ENCODE results near the gene RIMBP3B. TPM values are rescaled to one million over a fixed set of nuclear protein-coding genes. Genes with fewer than 3 reads are reported as not detected.
"Not testable (repeated sequence)": the region's sequence is repeated elsewhere in the genome, so short reads cannot be mapped to it uniquely, and the experiment has no call there.

The RIMBP3B gene, protein sequence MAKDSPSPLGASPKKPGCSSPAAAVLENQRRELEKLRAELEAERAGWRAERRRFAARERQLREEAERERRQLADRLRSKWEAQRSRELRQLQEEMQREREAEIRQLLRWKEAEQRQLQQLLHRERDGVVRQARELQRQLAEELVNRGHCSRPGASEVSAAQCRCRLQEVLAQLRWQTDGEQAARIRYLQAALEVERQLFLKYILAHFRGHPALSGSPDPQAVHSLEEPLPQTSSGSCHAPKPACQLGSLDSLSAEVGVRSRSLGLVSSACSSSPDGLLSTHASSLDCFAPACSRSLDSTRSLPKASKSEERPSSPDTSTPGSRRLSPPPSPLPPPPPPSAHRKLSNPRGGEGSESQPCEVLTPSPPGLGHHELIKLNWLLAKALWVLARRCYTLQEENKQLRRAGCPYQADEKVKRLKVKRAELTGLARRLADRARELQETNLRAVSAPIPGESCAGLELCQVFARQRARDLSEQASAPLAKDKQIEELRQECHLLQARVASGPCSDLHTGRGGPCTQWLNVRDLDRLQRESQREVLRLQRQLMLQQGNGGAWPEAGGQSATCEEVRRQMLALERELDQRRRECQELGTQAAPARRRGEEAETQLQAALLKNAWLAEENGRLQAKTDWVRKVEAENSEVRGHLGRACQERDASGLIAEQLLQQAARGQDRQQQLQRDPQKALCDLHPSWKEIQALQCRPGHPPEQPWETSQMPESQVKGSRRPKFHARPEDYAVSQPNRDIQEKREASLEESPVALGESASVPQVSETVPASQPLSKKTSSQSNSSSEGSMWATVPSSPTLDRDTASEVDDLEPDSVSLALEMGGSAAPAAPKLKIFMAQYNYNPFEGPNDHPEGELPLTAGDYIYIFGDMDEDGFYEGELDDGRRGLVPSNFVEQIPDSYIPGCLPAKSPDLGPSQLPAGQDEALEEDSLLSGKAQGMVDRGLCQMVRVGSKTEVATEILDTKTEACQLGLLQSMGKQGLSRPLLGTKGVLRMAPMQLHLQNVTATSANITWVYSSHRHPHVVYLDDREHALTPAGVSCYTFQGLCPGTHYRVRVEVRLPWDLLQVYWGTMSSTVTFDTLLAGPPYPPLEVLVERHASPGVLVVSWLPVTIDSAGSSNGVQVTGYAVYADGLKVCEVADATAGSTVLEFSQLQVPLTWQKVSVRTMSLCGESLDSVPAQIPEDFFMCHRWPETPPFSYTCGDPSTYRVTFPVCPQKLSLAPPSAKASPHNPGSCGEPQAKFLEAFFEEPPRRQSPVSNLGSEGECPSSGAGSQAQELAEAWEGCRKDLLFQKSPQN (N-terminal part only)
- polyA plus RNA-seq (2013, experiment 1 of 2) = 0.10 TPM
- 0.25 TPM for polyA plus RNA-seq (2013, experiment 2 of 2)

DNA sequence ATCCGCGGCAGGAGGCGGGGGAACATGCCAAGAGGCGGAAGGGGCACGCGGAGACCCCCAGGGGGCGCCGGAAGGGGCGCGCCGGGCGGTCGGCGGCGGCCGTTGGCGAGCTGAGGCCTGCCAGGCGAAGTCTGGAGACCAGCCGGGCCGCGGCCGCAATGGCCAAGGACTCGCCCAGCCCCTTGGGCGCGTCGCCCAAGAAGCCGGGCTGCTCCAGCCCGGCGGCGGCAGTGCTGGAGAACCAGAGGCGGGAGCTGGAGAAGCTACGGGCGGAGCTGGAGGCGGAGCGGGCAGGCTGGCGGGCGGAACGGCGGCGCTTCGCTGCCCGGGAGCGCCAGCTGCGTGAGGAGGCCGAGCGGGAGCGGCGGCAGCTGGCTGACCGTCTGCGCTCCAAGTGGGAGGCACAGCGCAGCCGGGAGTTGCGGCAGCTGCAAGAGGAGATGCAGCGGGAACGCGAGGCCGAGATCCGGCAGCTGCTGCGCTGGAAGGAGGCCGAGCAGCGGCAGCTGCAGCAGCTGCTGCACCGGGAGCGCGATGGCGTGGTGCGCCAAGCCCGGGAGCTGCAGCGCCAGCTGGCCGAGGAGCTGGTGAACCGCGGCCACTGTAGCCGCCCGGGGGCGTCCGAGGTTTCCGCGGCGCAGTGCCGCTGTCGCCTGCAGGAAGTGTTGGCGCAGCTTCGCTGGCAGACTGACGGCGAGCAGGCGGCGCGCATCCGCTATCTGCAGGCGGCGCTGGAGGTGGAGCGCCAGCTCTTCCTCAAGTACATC lies at the start of gene RIMBP3B:
Gene RIMBP3B (plus strand): TSS at position 51 of the 767 bp plus-strand sequence. CDS start 108 bp downstream, at position 159.
- H3K9me3 ChIP-seq (ENCODE audit: insufficient read depth, low read depth, low read length) = not testable (repeated sequence)

DNA sequence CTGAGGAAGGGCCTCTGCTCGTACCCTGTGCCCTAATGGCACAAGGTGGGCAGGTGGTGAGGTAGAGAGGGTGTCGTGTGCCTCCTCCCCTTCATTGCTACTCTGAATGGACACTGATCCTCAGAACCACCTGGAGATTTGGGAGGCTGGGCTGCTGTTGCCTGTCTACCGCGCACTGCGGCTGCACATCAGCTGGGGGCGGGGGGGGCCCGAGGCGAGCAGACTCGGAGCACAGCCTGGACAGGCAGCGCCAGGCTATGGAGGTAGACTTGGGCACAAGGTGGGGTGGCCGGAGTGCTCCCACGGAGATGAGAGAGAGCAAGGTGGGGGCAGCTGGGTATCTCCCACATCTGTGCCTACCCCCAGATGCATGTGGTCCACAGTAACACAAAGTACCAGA lies 26.0 kb upstream of the RIMBP3B start:
- H3K9me3 ChIP-seq (ENCODE audit: insufficient read depth, low read depth, low read length); H3K36me3 ChIP-seq (ENCODE audit: insufficient read depth, low read length); H3K27me3 ChIP-seq (ENCODE audit: insufficient read depth, low read length); H3K4me3 ChIP-seq (ENCODE audit: low read length); H3K4me1 ChIP-seq (ENCODE audit: insufficient read depth, low read length); H3K27ac ChIP-seq (ENCODE audit: low read depth, low read length); H3K9ac ChIP-seq (ENCODE audit: low read depth, low read length): not testable (repeated sequence)
- WGBS = 92% methylated on average over 8 of the region's 12 CpGs

More for the DNA sequence above, at the start of gene RIMBP3B:
- H3K36me3 ChIP-seq (ENCODE audit: insufficient read depth, low read length); H3K27me3 ChIP-seq (ENCODE audit: insufficient read depth, low read length); H3K9ac ChIP-seq (ENCODE audit: low read depth, low read length); H3K27ac ChIP-seq (ENCODE audit: low read depth, low read length); H3K4me3 ChIP-seq (ENCODE audit: low read length); H3K4me1 ChIP-seq (ENCODE audit: insufficient read depth, low read length): not testable (repeated sequence)
- WGBS = no CpG with 5 or more reads among the region's 91 CpGs

DNA sequence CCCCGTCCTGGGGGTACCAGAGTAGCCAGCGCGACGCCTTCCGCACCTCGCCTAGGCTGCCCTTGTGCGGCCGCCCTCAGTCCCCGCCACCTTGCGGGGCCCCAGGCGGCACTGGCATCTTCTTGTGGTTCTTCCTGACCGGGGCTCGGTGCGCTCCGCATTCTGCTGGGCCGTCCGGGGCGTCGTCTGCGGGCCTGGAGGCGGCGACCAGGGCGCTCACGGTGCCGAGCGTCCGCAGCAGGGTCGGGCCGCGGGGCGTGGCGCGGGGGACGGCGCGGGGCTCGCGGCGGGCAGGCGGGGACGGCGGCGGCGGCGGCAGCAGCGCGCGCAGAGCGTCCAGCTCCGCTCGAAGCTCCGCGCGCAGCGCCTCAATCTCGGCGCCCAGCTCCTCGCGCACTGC lies 23.0 kb upstream of the RIMBP3B start:
- H3K27me3 ChIP-seq (ENCODE audit: insufficient read depth, low read length); H3K9ac ChIP-seq (ENCODE audit: low read depth, low read length); H3K4me3 ChIP-seq (ENCODE audit: low read length); H3K27ac ChIP-seq (ENCODE audit: low read depth, low read length); H3K9me3 ChIP-seq (ENCODE audit: insufficient read depth, low read depth, low read length); H3K36me3 ChIP-seq (ENCODE audit: insufficient read depth, low read length); H3K4me1 ChIP-seq (ENCODE audit: insufficient read depth, low read length): not testable (repeated sequence)
- 3% methylated on average over 16 of the region's 59 CpGs for WGBS

DNA sequence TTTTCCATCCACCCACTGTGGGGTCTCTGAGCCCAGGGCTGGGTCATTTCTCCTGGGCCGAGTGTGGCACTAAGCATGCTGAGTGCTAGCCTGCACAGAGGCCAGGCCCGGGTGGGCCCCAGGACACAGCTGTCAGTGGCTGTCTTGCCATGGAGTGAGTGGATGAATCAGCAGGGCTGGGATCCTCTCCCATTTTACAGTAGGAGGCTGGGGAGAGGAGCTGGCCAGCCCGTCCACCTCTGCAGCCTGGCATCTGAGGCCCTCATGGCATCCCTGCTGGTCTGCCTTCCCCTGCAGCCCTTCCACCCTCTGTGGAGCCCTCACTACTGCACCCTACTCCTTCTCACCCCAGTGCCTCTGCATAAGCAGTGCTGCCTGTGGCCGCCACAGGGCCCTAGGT lies 21.1 kb upstream of the RIMBP3B start:
- H3K9ac ChIP-seq (ENCODE audit: low read depth, low read length); H3K9me3 ChIP-seq (ENCODE audit: insufficient read depth, low read depth, low read length); H3K27me3 ChIP-seq (ENCODE audit: insufficient read depth, low read length); H3K4me1 ChIP-seq (ENCODE audit: insufficient read depth, low read length); H3K36me3 ChIP-seq (ENCODE audit: insufficient read depth, low read length); H3K4me3 ChIP-seq (ENCODE audit: low read length); H3K27ac ChIP-seq (ENCODE audit: low read depth, low read length): not testable (repeated sequence)
- WGBS = no CpG with 5 or more reads among the region's 4 CpGs

DNA sequence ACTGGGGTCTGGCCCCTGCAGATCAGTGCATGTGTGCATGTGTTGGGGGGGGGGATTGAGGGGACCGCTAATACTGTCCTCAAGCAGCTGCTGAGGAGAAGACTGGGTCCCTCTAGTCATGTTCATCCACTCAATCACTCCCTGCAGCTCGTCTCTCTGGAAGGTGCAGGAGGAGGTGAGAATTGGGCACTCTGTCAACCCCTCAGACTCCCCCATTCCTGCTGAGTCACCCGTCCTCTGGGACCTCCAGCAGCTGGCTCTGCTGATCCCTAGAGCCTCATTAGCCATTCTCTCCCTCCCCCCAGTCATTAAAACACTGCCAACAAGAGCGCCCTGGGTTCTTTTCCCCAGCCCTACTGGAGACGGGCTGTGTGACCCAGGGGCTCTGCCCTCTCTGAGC lies 20.5 kb upstream of the RIMBP3B start:
- H3K4me3 ChIP-seq (ENCODE audit: low read length); H3K36me3 ChIP-seq (ENCODE audit: insufficient read depth, low read length); H3K9ac ChIP-seq (ENCODE audit: low read depth, low read length); H3K27me3 ChIP-seq (ENCODE audit: insufficient read depth, low read length); H3K4me1 ChIP-seq (ENCODE audit: insufficient read depth, low read length); H3K27ac ChIP-seq (ENCODE audit: low read depth, low read length); H3K9me3 ChIP-seq (ENCODE audit: insufficient read depth, low read depth, low read length): not testable (repeated sequence)
- no CpG with 5 or more reads among the region's 5 CpGs for WGBS

DNA sequence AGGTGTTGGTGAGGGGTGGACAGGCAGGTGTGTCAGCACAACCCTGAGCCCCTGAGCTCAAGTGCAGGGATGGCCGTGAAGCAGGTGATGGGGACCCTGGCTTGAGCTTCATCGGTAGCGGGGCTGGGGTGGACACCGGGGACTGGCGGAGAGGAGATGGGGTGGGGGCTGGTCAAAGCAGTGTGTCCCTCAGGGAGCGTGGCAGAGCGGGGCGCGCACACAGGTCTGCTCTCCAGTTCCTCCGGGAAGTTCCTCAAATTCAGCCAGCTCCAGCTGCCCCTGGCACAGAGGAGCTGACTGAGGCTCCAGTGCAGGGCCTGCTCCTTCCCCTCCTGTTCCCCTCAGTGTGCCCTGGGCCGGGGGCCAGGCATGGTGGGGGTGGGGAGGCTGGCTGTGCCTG lies 19.7 kb upstream of the RIMBP3B start:
- H3K9me3 ChIP-seq (ENCODE audit: insufficient read depth, low read depth, low read length); H3K27me3 ChIP-seq (ENCODE audit: insufficient read depth, low read length); H3K9ac ChIP-seq (ENCODE audit: low read depth, low read length); H3K4me3 ChIP-seq (ENCODE audit: low read length); H3K4me1 ChIP-seq (ENCODE audit: insufficient read depth, low read length); H3K27ac ChIP-seq (ENCODE audit: low read depth, low read length); H3K36me3 ChIP-seq (ENCODE audit: insufficient read depth, low read length): not testable (repeated sequence)
- 84% methylated on average over 6 of the region's 11 CpGs for WGBS

DNA sequence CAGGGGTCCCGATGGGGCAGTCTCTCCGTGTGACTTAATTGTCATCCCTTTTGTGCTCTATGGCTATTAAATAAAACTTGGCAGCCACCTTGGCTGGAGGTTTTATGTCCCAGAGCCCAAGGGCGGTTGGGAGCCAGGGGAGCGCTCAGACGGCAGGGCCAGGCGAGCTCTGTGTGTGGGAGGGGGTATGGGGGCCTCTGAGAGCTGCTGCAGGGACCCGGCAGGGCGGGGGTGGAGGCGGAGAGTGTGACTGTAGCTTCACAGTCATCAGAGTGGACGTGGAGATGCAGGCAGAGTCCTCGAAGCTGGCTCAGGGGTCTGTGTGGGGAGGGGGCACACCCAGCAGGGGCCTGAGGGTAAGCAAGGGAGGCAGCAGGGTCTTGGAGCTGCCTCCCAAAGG lies 19.2 kb upstream of the RIMBP3B start:
- not testable (repeated sequence) for H3K36me3 ChIP-seq (ENCODE audit: insufficient read depth, low read length); H3K4me1 ChIP-seq (ENCODE audit: insufficient read depth, low read length); H3K27ac ChIP-seq (ENCODE audit: low read depth, low read length); H3K4me3 ChIP-seq (ENCODE audit: low read length); H3K9me3 ChIP-seq (ENCODE audit: insufficient read depth, low read depth, low read length); H3K9ac ChIP-seq (ENCODE audit: low read depth, low read length); H3K27me3 ChIP-seq (ENCODE audit: insufficient read depth, low read length)
- WGBS = no CpG with 5 or more reads among the region's 11 CpGs

DNA sequence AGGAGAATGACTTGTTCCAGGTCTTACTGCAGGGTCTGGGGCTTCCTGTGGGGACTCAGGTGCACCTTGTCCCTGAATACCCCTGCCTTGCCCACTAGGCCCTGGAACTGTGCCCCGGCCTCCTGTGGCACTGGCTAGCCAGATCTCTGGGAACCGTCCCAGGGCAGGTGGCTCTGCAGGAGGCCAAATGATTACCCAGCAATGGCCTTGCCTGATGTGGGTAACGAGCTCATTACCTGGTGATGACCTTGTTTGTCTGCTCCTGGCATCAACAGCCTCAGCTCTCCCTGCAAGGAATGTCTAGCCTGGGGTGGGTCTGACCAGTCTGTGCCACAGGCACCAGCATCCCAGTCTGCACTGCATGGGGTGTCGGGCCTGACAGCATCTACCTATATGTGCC lies 18.2 kb upstream of the RIMBP3B start:
- not testable (repeated sequence) for H3K9ac ChIP-seq (ENCODE audit: low read depth, low read length); H3K36me3 ChIP-seq (ENCODE audit: insufficient read depth, low read length); H3K4me3 ChIP-seq (ENCODE audit: low read length); H3K27ac ChIP-seq (ENCODE audit: low read depth, low read length); H3K9me3 ChIP-seq (ENCODE audit: insufficient read depth, low read depth, low read length); H3K27me3 ChIP-seq (ENCODE audit: insufficient read depth, low read length); H3K4me1 ChIP-seq (ENCODE audit: insufficient read depth, low read length)
- no CpG with 5 or more reads among the region's 4 CpGs for WGBS

DNA sequence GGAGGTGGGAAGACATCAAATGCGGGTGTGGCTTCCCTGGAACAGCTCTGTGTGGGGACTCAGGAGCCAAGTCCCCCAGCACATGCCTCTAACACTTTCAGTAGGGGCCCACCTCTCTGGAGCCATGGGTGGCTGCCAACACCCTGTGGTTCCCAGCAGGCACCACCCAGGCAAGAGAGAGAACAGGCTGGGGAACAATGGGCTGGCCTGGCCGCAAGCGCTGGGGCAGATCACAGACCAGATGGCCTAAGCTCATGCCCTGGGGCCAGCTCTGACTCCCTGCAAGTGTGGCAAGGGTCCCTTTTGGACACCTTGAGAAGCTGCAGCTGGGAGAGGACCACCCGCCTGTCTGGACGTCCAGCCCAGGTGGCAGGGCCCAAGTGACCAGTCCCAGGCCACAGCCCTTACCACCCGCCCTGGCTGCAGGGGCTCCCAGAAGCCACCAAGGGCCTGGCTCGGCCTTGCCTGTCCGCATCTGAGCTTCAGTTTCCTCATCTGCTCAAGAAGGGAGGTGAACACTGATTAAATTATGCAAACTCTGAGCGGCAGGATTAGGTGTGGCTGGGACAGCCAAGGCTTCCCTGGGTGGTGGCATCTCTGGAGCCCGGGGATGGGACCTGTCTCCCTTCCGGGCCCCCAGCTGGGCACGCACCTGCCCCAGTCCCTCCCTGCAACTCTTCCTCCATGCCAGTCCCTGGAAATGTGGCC lies 14.8 kb upstream of the RIMBP3B start:
- H3K36me3 ChIP-seq (ENCODE audit: insufficient read depth, low read length); H3K9me3 ChIP-seq (ENCODE audit: insufficient read depth, low read depth, low read length); H3K4me1 ChIP-seq (ENCODE audit: insufficient read depth, low read length); H3K9ac ChIP-seq (ENCODE audit: low read depth, low read length); H3K27me3 ChIP-seq (ENCODE audit: insufficient read depth, low read length); H3K27ac ChIP-seq (ENCODE audit: low read depth, low read length); H3K4me3 ChIP-seq (ENCODE audit: low read length): not testable (repeated sequence)
- WGBS = 93% methylated on average over 3 of the region's 12 CpGs

DNA sequence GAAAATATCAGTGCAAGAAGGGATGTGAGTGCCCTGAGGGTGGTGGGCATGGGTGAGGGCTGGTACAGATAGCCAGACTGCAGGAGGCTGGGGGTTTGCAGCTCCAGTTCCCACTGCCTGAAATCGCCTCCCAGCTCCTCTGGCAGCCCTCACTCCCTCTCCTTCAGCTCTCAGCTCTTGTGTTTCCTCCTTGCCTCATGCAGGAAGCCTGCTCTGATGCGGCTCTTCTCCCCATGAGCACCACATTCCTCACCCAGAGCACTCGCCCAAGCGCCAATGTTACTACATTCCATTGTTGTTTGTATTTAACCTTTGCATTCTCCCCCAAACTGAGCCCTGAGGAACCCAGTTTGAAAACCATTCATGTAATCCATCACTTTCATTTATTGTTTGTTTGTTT lies 7.7 kb upstream of the RIMBP3B start:
- not testable (repeated sequence) for H3K4me1 ChIP-seq (ENCODE audit: insufficient read depth, low read length); H3K4me3 ChIP-seq (ENCODE audit: low read length); H3K9ac ChIP-seq (ENCODE audit: low read depth, low read length); H3K27me3 ChIP-seq (ENCODE audit: insufficient read depth, low read length); H3K27ac ChIP-seq (ENCODE audit: low read depth, low read length); H3K36me3 ChIP-seq (ENCODE audit: insufficient read depth, low read length); H3K9me3 ChIP-seq (ENCODE audit: insufficient read depth, low read depth, low read length)
- WGBS = no CpG with 5 or more reads among the region's 4 CpGs
